22Rv1 (cell line): Measurements from ENCODE around the gene SLC15A3.

ENCODE experiments used
- ZFX ChIP-seq: fragments of 450-650 bp; IDR thresholded peaks from 2 replicates; pipeline ENCODE4 v1.6.1; 2017; ENCODE audit warnings: antibody characterized with exemption, borderline replicate concordance
- TF ChIP-seq, protein P1 (sequence below): fragments of 450-650 bp; IDR thresholded peaks from 2 replicates; pipeline ENCODE4 v1.5.1; 2017; ENCODE audit warnings: mild to moderate bottlenecking

DNA sequence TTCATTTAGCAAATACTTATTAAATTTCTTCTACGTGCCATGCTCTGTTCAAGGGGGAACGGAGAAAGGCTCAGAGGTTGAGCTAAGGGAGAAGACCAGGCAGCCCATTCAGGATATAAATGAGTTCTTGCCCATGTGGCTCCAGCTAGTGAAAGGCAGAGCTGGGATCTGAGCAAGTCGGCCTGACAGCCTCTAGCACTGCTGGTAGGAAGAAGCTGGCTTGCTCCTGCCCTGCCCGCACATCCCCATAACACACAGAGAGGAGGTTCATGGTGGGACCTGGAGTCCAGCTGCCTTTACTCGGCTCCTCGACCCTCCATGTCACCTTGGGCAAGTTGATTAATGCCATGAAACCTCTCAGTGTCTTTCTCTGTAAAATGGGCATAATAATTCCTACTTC is 2.0 kb downstream of the SLC15A3 start:
- TF ChIP-seq, protein P1, sequence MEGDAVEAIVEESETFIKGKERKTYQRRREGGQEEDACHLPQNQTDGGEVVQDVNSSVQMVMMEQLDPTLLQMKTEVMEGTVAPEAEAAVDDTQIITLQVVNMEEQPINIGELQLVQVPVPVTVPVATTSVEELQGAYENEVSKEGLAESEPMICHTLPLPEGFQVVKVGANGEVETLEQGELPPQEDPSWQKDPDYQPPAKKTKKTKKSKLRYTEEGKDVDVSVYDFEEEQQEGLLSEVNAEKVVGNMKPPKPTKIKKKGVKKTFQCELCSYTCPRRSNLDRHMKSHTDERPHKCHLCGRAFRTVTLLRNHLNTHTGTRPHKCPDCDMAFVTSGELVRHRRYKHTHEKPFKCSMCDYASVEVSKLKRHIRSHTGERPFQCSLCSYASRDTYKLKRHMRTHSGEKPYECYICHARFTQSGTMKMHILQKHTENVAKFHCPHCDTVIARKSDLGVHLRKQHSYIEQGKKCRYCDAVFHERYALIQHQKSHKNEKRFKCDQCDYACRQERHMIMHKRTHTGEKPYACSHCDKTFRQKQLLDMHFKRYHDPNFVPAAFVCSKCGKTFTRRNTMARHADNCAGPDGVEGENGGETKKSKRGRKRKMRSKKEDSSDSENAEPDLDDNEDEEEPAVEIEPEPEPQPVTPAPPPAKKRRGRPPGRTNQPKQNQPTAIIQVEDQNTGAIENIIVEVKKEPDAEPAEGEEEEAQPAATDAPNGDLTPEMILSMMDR = no peak
- TF ChIP-seq ZFX = no peak
